ENCODE measurements around the gene BOD1L1.
"Not testable (repeated sequence)": the region's sequence is repeated elsewhere in the genome, so short reads cannot be mapped to it uniquely, and the experiment has no call there.

The BOD1L1 gene

DNA sequence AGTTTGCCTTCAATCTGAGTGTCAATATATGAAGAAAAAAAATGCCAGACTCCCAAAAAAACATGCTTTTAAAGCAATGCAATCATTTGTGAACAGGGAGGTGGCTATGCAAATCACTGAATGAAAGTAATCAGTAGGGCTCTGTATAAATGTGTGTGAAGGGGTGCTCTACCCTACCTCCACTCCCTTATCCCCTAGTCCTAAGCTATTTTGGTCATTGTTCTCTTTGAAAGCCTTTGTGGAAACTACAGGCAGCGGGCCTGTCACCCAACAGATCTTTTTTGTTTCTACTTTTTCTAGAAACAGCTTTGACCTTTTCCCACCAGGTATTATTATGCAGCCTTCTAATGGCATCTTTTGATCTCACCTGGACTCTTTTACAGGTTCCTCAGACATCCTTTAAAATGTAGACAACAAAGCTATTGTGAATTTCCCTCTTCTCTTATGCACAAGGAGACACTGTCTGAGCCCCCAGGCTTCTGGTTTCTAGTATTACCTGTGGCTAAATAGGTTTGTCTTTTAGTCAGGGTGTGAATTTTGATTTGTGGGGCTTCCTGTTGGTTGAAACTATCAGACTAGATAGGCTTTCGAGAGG lies 9.2 kb downstream of the BOD1L1 start:
- no peak for DNase-seq

DNA sequence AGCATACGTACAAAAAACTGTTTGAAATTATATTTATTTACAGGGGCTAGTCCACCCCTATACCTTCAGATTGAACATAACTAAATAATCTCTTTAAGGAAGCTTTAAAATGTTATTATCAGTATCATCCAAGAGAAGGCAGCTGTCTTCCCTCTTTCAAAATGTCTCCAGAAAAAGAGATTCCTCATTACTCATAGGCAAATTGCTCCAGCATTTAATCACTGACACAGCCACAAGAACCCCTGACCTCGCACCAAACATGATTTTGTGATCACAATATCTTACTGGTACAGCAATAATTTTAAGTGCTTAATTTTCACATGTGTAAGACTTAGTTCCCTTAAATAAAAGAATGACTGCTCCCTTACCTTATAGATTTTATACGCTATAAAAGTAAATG lies 9.7 kb downstream of the BOD1L1 start:
- no peak for DNase-seq

DNA sequence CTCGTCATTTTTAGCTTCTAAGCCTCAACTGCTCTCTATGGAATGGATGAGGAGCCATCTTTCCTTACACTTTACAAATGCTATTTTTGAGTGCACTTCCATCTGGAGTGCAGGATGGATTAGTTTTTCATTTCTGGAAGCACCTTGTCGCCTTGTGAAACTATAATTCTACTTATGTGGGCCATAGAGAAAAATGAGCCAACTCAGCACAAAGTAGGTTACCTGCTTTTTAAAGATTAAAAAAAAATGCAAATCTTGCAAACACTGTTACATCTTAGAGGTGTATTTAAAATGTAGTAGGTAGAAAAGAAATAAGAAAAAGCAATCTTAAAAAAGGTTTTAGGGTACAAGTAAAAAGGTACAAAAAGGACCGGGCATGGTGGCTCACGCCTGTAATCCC lies 10.9 kb downstream of the BOD1L1 start:
- DNase-seq: no peak

DNA sequence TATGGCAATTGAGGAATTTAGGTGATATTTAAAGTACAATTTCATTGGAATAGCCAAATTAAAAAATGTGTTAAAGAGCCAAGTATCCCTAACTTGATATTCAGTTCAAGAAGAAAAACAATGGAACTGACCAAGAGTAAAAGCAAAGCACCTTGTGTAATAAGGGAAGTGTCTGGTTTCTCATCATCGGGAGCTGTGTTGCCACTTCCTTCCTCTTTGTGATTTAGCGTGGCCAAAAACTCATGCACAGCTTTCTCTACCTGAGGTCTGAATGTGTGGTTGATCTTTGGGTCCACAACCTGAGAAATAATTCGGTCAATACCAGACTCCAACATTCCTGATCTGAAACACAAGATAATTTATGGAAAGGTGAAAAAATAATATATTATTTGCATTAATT lies 12.4 kb downstream of the BOD1L1 start:
- DNase-seq: no peak

DNA sequence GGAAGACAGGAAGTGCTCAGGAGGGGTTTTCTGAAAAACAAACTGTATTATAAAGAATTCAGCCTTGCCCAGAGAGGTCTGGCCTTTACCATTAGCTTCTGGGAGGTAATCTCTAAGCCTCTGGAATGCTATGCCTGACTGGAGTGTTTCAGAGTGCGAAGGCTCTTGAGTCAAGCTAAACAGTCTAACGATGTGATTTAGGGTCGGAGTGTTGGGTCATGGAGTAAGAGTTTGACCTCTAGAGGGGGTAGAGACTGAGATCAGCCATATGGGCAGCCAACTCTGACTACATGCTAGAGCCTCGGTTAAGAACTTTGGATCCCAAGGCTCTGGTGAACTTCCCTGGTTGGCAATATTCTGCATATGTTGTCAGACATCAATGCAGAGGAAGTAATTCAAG lies 15.0 kb downstream of the BOD1L1 start:
- DNase-seq: no peak

DNA sequence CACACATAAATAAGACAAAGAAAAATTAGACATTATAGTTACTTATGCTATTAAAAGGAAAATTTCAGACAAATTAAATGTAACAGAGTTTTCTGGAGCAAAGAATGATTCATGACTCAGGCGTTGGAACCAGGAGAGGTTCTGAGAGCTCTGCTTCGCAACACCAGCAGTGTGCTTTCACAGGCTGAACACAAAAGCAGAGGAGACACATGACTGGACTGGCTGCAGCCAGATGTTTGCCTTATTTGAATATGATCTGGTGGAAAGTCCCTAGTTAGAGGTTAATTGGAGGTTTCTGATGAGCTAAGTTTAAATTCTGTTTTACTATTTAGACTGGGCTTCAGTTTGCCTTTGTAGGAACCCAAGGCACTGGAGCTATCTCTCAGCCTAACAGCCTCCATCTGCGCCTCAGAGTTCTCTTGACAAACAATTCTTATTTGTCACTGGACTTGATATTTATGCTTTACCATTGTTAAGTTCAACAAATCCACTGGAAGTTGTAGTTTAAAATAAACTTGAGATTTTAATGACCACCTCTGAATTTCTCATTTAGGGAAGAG lies 16.2 kb downstream of the BOD1L1 start:
- no peak for DNase-seq

DNA sequence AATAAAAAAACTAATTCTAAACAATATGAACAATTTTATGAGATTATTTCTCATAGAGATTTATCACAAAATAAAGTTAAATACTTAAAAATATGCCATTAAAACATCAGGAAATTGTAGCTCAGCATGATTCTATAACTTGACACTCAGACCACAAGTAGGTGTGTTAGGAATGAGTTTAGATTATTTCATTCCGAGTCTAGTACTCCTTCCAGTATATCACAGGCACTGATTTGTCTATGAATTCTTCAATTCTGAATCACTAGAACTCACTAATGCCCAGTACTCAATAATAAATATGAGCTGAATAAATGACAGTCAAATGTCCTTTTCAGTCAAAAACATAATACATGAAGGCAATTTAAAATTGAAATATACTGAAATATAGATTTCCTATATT lies 22.2 kb downstream of the BOD1L1 start:
- no peak for DNase-seq

DNA sequence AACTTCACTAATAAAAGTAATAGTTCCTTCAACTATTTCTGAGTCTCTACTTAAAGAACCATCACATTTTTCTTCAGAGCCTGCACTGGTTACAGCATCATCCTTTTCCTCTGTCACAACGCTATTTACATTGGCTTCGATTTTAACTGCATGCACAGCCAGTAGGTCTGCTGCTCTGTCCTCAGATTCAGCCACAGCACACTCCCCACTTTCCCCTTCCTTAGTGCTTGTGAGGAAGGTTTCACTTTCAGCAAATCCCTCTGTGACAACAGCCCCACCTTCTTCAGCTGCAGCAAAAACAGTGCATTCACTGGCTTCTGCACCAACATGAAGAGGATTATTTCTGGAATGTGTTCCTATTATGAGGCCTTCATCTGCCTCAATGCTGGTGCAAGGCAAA lies 25.7 kb downstream of the BOD1L1 start:
- no peak for DNase-seq

DNA sequence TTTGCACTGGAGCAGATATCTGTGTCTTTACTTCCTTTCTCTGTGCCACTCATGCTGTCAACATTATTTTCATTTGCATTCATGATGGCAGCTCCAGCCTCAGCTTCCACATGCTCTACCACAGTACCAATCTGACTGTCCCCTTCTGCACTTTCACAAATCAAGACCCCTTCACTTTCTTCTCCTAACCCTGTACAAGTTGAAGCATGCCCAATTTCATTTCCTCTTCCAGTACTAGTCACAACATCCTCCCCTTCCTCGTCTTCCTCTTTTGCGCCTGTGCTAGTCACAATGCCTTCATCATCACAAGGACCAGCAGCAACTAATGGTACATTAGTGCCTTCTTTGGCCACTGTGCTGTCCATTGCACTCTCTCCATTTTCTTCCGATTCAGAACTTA lies 26.5 kb downstream of the BOD1L1 start:
- no peak for DNase-seq

DNA sequence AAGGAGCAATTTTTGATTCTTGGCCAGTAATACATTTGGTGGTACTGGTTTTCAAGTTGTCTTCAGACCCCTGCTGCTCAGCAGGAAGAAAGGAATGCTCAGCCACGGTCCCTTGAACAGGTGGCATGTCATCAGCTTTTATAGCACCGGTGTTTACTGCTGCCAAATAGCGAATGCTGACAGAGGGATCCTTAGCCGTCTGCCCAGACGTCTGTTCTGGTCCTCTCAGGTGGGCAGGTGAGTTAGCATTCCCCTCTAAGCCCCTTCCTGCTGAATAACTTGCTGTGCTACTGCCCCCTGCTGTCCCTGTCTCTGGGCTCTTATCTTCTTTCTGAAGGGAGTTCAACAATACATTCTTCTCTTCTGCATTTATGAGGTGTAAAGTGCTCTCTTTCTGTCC lies 28.4 kb downstream of the BOD1L1 start:
- DNase-seq: no peak

DNA sequence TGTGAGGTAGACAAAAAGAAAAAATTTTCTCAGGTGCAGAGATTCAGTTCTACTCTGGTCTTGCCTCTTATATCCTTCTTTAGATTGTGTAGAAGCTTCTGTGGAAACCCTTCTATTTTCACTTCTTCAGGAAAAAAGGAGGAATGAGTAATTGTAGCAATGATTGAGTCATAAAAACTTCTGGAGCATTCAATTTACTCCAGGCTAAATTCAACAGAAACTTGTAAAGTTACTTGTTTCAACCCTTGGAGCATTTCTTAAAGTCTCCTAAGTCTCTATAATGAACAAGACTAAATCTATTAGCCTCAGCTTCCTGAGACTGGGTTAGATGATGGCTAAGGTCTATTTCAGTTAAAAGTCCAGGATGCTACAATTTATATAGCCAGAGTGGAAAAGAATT lies 29.9 kb downstream of the BOD1L1 start:
- DNase-seq: no peak

DNA sequence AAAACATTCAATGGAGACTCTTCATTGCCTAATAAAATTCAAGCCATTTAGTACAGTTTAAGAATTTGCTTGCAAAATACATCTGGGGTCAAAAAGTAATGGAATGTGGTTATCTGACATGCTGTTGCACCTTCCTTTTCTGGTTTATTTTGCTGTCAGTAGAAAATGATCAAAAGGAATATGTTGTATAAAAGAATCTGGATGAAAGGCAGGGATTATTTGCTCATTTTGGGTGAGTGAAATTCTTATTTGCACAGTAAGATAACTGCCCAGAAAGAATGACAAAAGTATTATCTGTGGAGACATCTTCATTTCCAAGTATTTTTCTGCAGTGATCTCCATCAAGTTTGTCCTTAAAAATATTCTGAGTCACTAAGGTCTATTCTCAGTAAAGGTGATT lies 30.4 kb downstream of the BOD1L1 start:
- DNase-seq: no peak

DNA sequence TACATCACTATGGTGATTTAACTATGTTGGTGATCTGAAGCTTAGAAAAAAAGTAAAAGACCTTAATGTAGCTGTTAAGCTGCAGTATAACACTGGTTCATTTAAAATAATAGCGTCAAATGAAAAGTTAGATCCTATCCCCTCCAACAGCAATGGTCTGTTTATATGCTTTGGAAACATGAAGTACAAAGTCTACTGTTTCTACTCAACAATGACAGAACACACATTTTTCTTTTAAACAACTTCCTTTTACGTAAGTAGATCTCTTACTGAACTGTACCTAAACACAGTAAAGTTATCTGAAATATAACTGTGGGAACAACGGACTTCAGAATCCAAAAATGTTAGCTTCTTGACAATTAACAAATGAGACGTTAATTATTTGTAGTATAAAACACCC lies 35.3 kb downstream of the BOD1L1 start:
- DNase-seq: no peak

DNA sequence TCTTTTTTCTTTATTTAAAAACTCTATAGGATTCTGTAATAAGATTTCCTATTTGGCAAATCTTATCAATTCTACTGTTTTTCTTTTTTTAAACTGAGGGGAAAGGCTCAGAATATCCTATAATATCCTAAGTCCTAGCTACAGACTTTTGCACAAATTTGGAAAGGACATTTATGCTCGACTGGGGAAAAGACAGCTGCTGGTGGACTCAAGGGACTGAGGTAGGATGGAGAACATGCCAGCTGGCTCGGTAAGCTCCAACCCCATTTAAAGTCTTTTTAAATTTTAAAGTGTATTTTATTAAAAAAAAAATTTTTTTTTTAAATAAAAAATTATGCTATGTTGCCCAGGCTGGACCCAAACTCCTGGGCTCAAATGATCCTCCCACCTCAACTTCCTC lies 36.8 kb downstream of the BOD1L1 start:
- DNase-seq: no peak

DNA sequence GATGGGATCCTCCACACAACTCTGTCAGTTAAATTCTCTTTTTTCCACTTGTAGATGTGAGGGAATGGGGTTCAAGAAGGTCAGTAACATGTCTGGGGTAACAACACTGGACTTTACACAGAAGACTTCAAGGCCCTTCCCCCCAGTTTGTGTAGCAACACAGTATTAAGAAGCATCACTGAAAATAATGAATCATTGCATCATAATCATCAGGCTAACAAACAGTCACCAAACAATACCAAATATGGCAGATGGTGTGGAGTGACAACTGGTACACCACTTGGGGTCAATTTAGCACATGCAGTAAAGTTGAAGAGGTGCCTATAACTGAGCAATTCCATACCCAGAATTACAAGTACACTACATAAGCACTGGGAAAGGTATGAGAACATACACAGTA lies 38.6 kb downstream of the BOD1L1 start:
- DNase-seq: no peak

DNA sequence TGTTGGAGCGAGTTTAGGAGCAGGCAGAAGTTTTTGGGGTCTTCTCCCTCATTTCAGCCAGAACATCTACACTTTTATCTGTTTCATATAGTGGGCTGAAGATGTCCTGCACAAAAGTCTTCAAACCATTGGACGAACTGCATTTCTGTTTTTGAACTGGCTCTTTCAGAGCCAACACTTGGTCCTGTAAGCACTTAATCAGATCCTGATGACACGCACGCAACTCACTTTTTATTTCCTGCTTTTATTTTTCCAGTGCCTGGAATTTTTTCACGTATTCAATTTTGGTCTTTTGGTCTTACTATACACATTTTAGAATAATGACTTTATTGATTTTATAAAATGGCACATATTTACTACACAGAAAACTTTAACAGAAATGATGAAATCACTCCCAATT lies 43.0 kb downstream of the BOD1L1 start:
- DNase-seq: no peak

DNA sequence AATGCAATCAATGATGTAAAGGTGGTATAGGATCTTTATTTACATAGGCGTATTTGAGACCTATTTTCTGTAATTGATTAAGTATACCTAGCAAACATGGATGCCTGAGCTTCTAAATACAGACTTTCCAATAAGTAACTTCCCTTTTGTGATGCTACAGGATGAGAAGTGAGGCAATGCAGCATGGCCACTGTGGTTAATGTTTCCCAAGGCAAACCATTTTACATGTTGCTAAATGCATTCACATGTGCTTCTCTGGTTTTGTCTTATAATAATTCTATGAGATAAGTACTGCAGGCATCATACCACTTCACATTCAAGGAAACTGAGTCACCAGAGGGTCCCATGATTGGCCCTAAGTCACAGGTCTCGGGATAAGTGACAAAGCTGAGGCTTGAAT lies 47.5 kb downstream of the BOD1L1 start:
- no peak for DNase-seq

DNA sequence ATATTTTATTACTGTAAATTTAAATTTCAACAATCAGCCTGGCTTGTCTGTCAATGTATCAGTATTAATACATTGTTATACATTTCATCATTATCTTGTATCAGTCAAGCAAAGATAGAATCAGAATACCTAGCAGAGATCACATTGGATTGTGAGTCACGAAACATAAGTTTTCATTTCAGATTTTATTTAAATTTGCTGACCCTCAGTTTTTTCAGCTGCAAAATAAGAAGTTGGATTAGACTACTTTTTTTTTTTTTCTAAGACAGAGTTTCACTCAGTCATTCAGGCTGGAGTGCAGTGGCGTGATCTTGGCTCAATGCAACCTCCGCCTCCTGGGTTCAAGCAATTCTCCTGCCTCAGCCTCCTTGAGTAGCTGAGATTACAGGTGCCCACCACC lies 49.9 kb downstream of the BOD1L1 start:
- DNase-seq: no peak

DNA sequence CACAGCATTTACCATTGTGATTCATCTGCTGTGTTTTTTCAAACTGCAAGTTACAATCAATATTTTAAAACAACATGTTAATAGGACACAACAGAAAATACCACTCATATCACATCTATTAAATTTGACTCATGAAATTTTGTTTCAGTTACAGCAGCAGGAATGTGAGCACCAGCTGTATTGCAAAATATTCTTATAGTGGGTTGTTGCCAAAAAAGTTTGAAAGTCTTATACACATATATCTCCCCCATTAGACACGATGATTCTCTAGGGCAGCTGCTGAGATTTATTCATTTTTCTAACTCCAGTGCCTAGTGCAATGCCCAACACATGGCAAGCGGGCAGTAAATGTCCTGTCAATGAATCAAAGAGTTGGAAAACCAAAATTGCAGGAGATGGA lies 56.6 kb downstream of the BOD1L1 start:
- DNase-seq: no peak

DNA sequence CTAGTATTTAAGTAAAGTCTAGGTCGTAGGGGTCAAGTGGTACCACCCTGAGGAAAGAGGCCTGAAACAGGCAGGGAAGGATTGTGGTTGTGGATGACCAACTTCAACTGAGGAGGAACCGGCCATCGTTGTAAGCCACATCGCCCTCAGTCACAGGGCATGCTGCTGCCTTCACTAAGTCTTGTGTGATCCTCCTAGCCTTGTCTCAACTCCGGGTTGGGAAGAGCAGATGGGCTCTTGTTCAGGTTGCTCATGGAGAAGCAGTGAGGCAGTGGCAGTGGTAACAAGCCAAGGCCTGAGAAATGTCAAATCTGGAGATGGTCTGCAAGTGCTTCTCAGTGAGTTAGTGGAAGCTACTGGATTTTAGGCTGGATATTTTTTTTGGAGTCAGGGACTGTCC lies 60.4 kb downstream of the BOD1L1 start:
- no peak for DNase-seq

DNA sequence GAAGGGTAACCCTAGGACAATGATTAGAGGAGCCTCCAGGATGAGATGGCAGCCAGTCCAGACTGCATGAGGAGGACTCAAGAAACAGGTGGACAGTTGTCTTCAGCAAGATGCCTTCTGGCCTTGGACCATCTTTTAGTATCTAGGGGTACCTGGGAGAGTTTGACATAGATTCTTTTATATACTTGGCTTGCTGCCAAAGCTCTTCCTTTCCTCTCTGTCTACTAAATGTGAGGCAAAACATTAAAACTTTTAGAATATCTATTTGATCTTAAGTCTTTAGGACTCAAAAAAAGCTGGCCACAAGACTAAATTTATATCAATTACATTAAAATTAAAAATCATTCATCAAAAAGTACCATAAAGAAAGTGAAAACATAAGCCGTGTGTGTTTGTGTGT lies 64.6 kb downstream of the BOD1L1 start:
- DNase-seq: no peak

DNA sequence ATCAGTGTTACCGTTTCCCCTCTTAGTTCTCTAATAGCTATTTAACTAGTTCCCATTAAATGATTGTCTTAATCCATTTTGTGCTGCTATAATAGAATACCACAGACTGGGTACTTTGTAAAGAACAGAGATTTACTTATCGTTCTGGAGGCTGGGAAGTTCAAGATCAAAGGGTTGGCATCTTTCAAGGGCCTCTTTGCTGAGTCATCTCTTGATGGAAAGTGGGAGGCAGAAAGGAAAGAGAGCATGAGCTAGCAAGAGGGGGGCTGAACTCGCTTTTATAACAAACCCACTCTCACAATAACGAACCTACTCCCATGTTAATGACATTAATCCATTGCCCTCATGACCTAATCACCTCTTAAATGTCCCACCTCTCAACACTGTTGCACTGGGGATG lies 65.9 kb downstream of the BOD1L1 start:
- no peak for DNase-seq

DNA sequence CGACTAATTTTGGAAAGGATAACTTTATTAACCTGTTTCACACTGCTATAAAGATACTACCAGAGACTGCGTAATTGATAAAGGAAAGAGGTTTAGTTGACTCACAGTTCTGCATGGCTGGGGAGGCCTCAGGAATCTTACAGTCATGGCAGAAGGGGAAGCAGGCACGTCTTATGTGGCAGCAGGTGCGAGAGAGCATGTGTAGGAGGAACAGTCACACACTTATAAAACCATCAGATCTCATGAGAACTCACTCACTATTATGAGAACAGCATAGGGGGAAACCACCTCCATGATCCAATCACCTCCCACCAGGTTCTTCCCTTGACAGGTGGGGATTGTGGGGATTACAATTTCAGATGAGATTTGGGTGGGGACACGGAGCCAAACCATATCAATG lies 67.4 kb downstream of the BOD1L1 start:
- not testable (repeated sequence) for DNase-seq

DNA sequence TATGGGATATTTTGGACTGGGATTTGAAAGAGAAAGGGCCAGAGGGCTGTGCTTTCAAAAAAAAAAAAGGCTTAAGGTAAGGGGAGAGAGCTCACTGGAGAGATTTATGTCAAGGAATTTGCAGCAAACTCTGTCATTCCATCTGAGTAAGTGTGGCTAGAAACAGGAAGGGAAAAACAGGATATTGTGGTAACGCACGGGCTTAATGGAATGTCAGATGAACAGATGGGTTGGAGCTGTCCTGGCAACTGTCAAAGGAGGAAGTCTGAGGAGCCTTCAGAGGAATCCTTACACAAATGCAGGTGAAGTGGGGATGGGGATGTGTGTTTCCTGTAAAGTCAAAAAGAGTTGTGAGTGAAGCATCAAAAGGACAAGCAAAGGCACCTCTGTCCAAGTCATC lies 68.1 kb downstream of the BOD1L1 start:
- DNase-seq: peak; percentile 78

DNA sequence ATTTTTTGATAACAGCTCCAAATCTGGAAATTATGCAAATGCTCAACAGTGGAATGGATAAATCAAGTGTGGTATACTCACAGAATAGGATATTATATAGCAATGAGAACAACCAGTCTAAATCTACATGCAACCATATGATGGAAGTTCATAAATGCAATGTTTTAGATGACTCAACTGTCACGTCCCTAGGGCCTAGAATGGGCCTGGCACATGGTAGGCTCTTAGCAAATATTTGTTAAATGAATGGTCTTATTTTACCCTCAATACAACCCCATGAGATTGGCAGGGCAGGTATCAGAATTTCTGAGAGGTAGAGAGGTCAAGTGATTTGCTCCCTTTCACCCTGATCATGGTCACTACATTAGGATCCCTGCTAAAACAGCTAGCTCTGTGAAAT lies 68.6 kb downstream of the BOD1L1 start:
- DNase-seq: no peak

DNA sequence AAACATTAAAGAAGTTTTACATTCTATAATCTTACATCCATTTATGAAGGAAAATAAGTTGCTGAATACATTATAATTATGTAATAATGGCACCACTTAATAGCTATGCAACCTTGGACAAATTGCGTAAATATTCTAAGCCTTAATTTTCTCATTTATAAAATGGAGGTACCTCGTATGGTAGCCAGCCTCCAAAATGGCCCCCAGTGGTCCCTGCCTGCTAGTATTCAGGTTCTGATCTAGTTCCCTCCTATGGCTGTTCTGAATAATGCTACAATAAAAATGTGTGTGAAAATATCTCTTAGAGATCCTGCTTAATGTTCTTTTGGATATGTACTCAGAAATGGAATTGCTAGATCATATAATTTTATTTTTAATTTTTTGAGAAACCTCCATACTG lies 72.2 kb downstream of the BOD1L1 start:
- no peak for DNase-seq

All from NCI-H226 (cell line).